H1 (cell line): ENCODE data around the gene TBCB. TPM values are rescaled to one million over a fixed set of nuclear protein-coding genes. Genes with fewer than 3 reads are reported as not detected.

ENCODE experiments used
- ATF3 ChIP-seq: IDR thresholded peaks from 2 replicates; pipeline ENCODE4 v1.6.1; 2011; ENCODE audit warnings: low read depth, mild to moderate bottlenecking, low read length; ENCODE audit not compliant: insufficient read depth
- BRCA1 ChIP-seq: IDR thresholded peaks from 2 replicates; pipeline ENCODE4 v1.6.1; 2012; ENCODE audit warnings: low read depth, low read length, improper control_type of control experiment
- CHD7 ChIP-seq: fragments of 300-600 bp; sonication (generic); IDR thresholded peaks from 2 replicates; pipeline ENCODE4 v1.7.1; 2012; ENCODE audit warnings: low read length, moderate library complexity, mild to moderate bottlenecking, inconsistent platforms; ENCODE audit not compliant: insufficient replicate concordance
- FOSL1 ChIP-seq: IDR thresholded peaks from 2 replicates; pipeline ENCODE4 v1.6.1; 2011; ENCODE audit warnings: mild to moderate bottlenecking, low read depth, low read length, moderate library complexity; ENCODE audit not compliant: insufficient read depth
- HDAC2 ChIP-seq, 2 experiments: fragments of 300-600 bp in 1 of 2; sonication (generic) in 1 of 2; IDR thresholded peaks; 2 replicates each; pipeline ENCODE4 v1.6.1; 2011 to 2012; ENCODE audit warnings: low read depth in 2 of 2, low read length in 2 of 2, mild to moderate bottlenecking in 2 of 2, moderate library complexity in 2 of 2, borderline replicate concordance in 1 of 2, inconsistent platforms in 1 of 2
- MAFK ChIP-seq: IDR thresholded peaks from 2 replicates; pipeline ENCODE4 v1.6.1; 2012; ENCODE audit warnings: low read depth, mild to moderate bottlenecking, improper control_type of control experiment, low read length
- SIX5 ChIP-seq: IDR thresholded peaks from 2 replicates; pipeline ENCODE4 v1.6.1; 2011; ENCODE audit warnings: mild to moderate bottlenecking, low read depth, low read length
- SP4 ChIP-seq: IDR thresholded peaks from 2 replicates; pipeline ENCODE4 v1.6.1; 2012; ENCODE audit warnings: low read length, inconsistent platforms
- TBP ChIP-seq: IDR thresholded peaks from 2 replicates; pipeline ENCODE4 v1.6.1; 2011; ENCODE audit warnings: low read depth, low read length, improper control_type of control experiment
- YY1 ChIP-seq: IDR thresholded peaks from 2 replicates; pipeline ENCODE4 v1.6.1; 2011; ENCODE audit warnings: low read depth, mild to moderate bottlenecking, low read length
- polyA plus RNA-seq, 7 experiments: library from polyadenylated mRNA; depleted of rRNA in 3 of 7; stranded (reverse) in 5 of 7; unstranded in 2 of 7; fragments of >200 nt in 5 of 7; fragments of 200-250 nt in 2 of 7; gene quantifications; 1 replicate in 5 of 7; 2 replicates in 1 of 7; 4 replicates in 1 of 7; pipeline versions ENCODE4 v1.2.1 to v1.2.3, GENCODE V29; 2011 to 2013; ENCODE audit warnings: missing spikeins in 2 of 7, mixed read lengths in 2 of 7
- total RNA-seq: library from RNA; stranded (reverse); fragmentation: NEBNext Ultra II Directional; extraction: Animal tissue kit (Norgen Biotek cat#: 25700); gene quantifications from 2 replicates; pipeline ENCODE4 v1.2.1, GENCODE V29; 2021

The TBCB gene
- total and polyA plus RNA-seq, 2 of the 8 experiments (the other 6 are each of a cell fraction or from before 2014, with no cell fraction given), result 153 to 286 TPM

GRCh38 chr19:36153126-36153525 lies 37.9 kb downstream of the TBCB start (continued):
- TF ChIP-seq CHD7 (no peak), MAFK (no peak), SIX5 (no peak), HDAC2 (IDR thresholded peaks at IDR 0.05; ENCODE audit: borderline replicate concordance in 1 of 2, low read depth in 2 of 2, low read length in 2 of 2) (no peak), SP4 (no peak), BRCA1 (no peak), YY1 (no peak), ATF3 (no peak), FOSL1 (no peak), TBP (no peak)
- TF ChIP-seq, all 59 proteins: peak for 0
